K562 (cell line): ENCODE results near the gene HSPB1. TPM values are rescaled to one million over a fixed set of nuclear protein-coding genes. Genes with fewer than 3 reads are reported as not detected.
A peak's percentile ranks its signal among the peaks of the same experiment; 100 is the strongest.

Experiments used
- ARID1B ChIP-seq: fragments of 450-650 bp; IDR thresholded peaks from 2 replicates; pipeline ENCODE4 v1.6.1; 2016; ENCODE audit warnings: antibody characterized with exemption, mild to moderate bottlenecking, inconsistent platforms
- GATA2 ChIP-seq: sonication (generic); formaldehyde crosslinking; IDR thresholded peaks from 2 replicates; pipeline ENCODE4 v1.4.0; 2020; ENCODE audit warnings: mild to moderate bottlenecking, missing genetic modification reagents
- HCFC1 ChIP-seq: IDR thresholded peaks from 2 replicates; pipeline ENCODE4 v1.6.1; 2012; ENCODE audit warnings: low read depth, low read length, improper control_type of control experiment
- HDAC1 ChIP-seq, 2 experiments: fragments of 450-650 bp; IDR thresholded peaks; 2 replicates each; pipeline ENCODE4 v1.6.1; 2016 to 2017; ENCODE audit warnings: inconsistent platforms in 1 of 2, mild to moderate bottlenecking in 1 of 2, moderate library complexity in 1 of 2
- KLF13 ChIP-seq: fragments of 450-650 bp; IDR thresholded peaks from 2 replicates; pipeline ENCODE4 v1.6.1; 2016; ENCODE audit warnings: missing genetic modification characterization, low read depth, mild to moderate bottlenecking, missing compliant biosample characterization, moderate library complexity, borderline replicate concordance
- PCBP1 ChIP-seq: fragments of 200-400 bp; formaldehyde crosslinking; IDR thresholded peaks from 2 replicates; pipeline ENCODE4 v1.6.1; 2018; ENCODE audit warnings: mild to moderate bottlenecking, low read depth, low read length; ENCODE audit not compliant: poor library complexity, severe bottlenecking
- POLR2B ChIP-seq: fragments of 450-650 bp; IDR thresholded peaks from 2 replicates; pipeline ENCODE4 v1.6.1; 2018; ENCODE audit warnings: low read depth; ENCODE audit not compliant: partially characterized antibody
- SAP30 ChIP-seq: fragments of 200-600 bp; sonication (generic); IDR thresholded peaks from 2 replicates; pipeline ENCODE4 v1.6.1; 2012; ENCODE audit warnings: borderline replicate concordance, low read depth, mild to moderate bottlenecking, moderate library complexity, low read length, control low read depth, inconsistent platforms; ENCODE audit not compliant: insufficient read depth, poor library complexity, severe bottlenecking
- ZBED1 ChIP-seq: IDR thresholded peaks from 2 replicates; pipeline ENCODE4 v1.6.1; 2014
- polyA plus RNA-seq, 8 experiments: library from polyadenylated mRNA; depleted of rRNA in 4 of 8; stranded (reverse) in 5 of 8; unstranded in 3 of 8; fragments of >200 nt; fragmentation: Nextera tagmentation in 2 of 8; fragmentation: Illumina TruSeq in 1 of 8; extraction: Ambion mirVana in 2 of 8; extraction: Trizol in 1 of 8; gene quantifications; 2 replicates each; pipeline versions ENCODE4 v1.2.1 to v1.2.3, GENCODE V29; 2011 to 2014; ENCODE audit warnings: inconsistent platforms in 1 of 8, missing spikeins in 1 of 8
- total RNA-seq, 7 experiments: library from RNA; depleted of rRNA in 6 of 7; stranded (reverse); fragments of >200 nt in 6 of 7; fragmentation: Illumina TruSeq in 2 of 7; extraction: Trizol in 2 of 7; gene quantifications; 2 replicates each; pipeline versions ENCODE4 v1.2.1 to v1.2.3, GENCODE V29; 2011 to 2021; ENCODE audit warnings: low replicate concordance in 1 of 7
- TF ChIP-seq, protein P1 (sequence below): sonication (generic); formaldehyde crosslinking; IDR thresholded peaks from 2 replicates; pipeline ENCODE4 v1.8.1; 2022; ENCODE audit warnings: missing genetic modification reagents
- TF ChIP-seq, protein P2 (sequence below), 2 experiments: fragments of 450-650 bp in 1 of 2; IDR thresholded peaks; 2 replicates each; pipeline ENCODE4 v1.6.1; 2011 to 2017; ENCODE audit warnings: low read depth in 2 of 2, antibody characterized with exemption in 1 of 2, borderline replicate concordance in 1 of 2, low read length in 1 of 2, mild to moderate bottlenecking in 1 of 2, mixed read lengths in 1 of 2; ENCODE audit not compliant: control insufficient read depth in 1 of 2
- TF ChIP-seq, protein P3 (sequence below): fragments of 250-450 bp; sonication (Bioruptor Pico); IDR thresholded peaks from 2 replicates; pipeline ENCODE4 v1.4.0; 2020; ENCODE audit warnings: borderline replicate concordance
- TF ChIP-seq, protein P4 (sequence below): fragments of 200-800 bp; sonication (Bioruptor generic); IDR thresholded peaks from 2 replicates; pipeline ENCODE4 v1.6.1; 2017; ENCODE audit warnings: missing genetic modification characterization, missing compliant biosample characterization

Gene HSPB1
- total and polyA plus RNA-seq, 9 of the 15 experiments (the other 6 are each of a cell fraction or from before 2014, with no cell fraction given): 27.1 to 522 (median 138) TPM

DNA sequence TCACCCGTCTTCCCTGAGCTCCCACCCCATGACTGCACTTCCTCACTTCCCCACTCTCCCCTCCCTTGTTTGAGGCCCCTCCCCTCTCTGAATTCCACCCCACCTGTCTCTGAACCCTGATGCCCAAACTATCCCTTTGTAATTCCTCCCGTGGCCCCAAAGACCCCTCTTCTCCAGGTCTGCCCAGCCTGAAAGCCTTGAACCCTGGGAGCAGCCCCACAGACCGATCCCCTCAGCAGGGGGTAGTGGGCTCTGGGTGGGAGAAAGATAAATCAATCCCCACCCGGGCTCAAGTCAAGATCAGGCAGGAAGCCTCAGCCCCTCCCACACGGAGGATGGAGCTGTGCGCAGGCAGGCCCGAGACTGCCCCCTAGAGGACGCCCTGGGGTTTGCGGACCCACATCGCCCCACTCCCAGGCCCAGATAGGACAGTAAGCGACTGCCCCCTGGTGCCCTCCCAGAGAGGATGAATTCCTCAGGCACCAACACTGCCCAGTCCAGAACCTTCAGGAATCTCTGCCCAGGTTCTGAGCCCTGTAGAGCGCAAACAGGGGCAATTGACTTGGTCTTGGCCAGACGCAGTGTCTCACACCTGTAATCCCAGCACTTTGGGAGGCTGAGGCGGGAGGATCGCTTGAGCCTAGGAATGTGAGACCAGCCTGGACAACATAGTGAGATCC, 11.7 kb downstream of the HSPB1 start (continued):
- TF ChIP-seq, protein P1, sequence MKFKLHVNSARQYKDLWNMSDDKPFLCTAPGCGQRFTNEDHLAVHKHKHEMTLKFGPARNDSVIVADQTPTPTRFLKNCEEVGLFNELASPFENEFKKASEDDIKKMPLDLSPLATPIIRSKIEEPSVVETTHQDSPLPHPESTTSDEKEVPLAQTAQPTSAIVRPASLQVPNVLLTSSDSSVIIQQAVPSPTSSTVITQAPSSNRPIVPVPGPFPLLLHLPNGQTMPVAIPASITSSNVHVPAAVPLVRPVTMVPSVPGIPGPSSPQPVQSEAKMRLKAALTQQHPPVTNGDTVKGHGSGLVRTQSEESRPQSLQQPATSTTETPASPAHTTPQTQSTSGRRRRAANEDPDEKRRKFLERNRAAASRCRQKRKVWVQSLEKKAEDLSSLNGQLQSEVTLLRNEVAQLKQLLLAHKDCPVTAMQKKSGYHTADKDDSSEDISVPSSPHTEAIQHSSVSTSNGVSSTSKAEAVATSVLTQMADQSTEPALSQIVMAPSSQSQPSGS (CRISPR knock-in tag): no peak
- TF ChIP-seq KLF13 (tag): peak; percentile 78; the same call in 1 of the 2 replicates
- TF ChIP-seq HDAC1 (IDR thresholded peaks at IDR 0.05): 0 out of 4 replicates have a peak, but pooled peaks of 1 of the 2 experiments have one; percentile 19
- TF ChIP-seq POLR2B: no peak
- TF ChIP-seq SAP30: no peak
- TF ChIP-seq, protein P2, sequence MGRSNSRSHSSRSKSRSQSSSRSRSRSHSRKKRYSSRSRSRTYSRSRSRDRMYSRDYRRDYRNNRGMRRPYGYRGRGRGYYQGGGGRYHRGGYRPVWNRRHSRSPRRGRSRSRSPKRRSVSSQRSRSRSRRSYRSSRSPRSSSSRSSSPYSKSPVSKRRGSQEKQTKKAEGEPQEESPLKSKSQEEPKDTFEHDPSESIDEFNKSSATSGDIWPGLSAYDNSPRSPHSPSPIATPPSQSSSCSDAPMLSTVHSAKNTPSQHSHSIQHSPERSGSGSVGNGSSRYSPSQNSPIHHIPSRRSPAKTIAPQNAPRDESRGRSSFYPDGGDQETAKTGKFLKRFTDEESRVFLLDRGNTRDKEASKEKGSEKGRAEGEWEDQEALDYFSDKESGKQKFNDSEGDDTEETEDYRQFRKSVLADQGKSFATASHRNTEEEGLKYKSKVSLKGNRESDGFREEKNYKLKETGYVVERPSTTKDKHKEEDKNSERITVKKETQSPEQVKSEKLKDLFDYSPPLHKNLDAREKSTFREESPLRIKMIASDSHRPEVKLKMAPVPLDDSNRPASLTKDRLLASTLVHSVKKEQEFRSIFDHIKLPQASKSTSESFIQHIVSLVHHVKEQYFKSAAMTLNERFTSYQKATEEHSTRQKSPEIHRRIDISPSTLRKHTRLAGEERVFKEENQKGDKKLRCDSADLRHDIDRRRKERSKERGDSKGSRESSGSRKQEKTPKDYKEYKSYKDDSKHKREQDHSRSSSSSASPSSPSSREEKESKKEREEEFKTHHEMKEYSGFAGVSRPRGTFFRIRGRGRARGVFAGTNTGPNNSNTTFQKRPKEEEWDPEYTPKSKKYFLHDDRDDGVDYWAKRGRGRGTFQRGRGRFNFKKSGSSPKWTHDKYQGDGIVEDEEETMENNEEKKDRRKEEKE (IDR thresholded peaks at IDR 0.05; ENCODE audit: borderline replicate concordance in 1 of 2, control insufficient read depth in 1 of 2, low read depth in 2 of 2, low read length in 1 of 2): no peak
- TF ChIP-seq ZBED1: 0 out of 2 replicates have a peak, but pooled peaks have one; percentile 22
- TF ChIP-seq GATA2 (CRISPR knock-in tag): peak; percentile 19; the same call in 1 of the 2 replicates
- TF ChIP-seq, protein P3, sequence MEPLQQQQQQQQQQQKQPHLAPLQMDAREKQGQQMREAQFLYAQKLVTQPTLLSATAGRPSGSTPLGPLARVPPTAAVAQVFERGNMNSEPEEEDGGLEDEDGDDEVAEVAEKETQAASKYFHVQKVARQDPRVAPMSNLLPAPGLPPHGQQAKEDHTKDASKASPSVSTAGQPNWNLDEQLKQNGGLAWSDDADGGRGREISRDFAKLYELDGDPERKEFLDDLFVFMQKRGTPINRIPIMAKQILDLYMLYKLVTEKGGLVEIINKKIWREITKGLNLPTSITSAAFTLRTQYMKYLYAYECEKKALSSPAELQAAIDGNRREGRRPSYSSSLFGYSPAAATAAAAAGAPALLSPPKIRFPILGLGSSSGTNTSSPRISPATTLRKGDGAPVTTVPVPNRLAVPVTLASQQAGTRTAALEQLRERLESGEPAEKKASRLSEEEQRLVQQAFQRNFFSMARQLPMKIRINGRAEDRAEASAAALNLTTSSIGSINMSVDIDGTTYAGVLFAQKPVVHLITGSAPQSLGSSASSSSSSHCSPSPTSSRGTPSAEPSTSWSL (CRISPR knock-in tag): no peak
- TF ChIP-seq, protein P4, sequence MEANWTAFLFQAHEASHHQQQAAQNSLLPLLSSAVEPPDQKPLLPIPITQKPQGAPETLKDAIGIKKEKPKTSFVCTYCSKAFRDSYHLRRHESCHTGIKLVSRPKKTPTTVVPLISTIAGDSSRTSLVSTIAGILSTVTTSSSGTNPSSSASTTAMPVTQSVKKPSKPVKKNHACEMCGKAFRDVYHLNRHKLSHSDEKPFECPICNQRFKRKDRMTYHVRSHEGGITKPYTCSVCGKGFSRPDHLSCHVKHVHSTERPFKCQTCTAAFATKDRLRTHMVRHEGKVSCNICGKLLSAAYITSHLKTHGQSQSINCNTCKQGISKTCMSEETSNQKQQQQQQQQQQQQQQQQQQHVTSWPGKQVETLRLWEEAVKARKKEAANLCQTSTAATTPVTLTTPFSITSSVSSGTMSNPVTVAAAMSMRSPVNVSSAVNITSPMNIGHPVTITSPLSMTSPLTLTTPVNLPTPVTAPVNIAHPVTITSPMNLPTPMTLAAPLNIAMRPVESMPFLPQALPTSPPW (CRISPR knock-in tag): peak; percentile 89
- peak; percentile 40 for TF ChIP-seq ARID1B
- no peak for TF ChIP-seq PCBP1
- TF ChIP-seq HCFC1: peak; percentile 62
